ENCODE results near the gene ADRA2C.

ADRA2C gene

GRCh38 chr4:3760346-3760745 is 5.8 kb upstream of the ADRA2C start:
- no peak for DNase-seq (ENCODE audit: low read depth)
- no peak overlapping the region for H3K4me3 ChIP-seq (ENCODE audit: low read depth, low read length)
- TF ChIP-seq, protein P1, sequence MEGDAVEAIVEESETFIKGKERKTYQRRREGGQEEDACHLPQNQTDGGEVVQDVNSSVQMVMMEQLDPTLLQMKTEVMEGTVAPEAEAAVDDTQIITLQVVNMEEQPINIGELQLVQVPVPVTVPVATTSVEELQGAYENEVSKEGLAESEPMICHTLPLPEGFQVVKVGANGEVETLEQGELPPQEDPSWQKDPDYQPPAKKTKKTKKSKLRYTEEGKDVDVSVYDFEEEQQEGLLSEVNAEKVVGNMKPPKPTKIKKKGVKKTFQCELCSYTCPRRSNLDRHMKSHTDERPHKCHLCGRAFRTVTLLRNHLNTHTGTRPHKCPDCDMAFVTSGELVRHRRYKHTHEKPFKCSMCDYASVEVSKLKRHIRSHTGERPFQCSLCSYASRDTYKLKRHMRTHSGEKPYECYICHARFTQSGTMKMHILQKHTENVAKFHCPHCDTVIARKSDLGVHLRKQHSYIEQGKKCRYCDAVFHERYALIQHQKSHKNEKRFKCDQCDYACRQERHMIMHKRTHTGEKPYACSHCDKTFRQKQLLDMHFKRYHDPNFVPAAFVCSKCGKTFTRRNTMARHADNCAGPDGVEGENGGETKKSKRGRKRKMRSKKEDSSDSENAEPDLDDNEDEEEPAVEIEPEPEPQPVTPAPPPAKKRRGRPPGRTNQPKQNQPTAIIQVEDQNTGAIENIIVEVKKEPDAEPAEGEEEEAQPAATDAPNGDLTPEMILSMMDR (IDR thresholded peaks at IDR 0.05; ENCODE audit: low read depth, low read length, missing control alignments), result no peak

GRCh38 chr4:3760841-3761240 is 5.3 kb upstream of the ADRA2C start:
- TF ChIP-seq, protein P1 (IDR thresholded peaks at IDR 0.05; ENCODE audit: low read depth, low read length, missing control alignments), result no peak
- no peak for DNase-seq (ENCODE audit: low read depth)

GRCh38 chr4:3762264-3762663 is 3.9 kb upstream of the ADRA2C start:
- no peak overlapping the region for H3K4me3 ChIP-seq (ENCODE audit: low read depth, low read length)
- TF ChIP-seq, protein P1 (IDR thresholded peaks at IDR 0.05; ENCODE audit: low read depth, low read length, missing control alignments), result no peak
- DNase-seq (ENCODE audit: low read depth), result no peak

More at GRCh38 chr4:3760841-3761240, 5.3 kb upstream of the ADRA2C start:
- no peak overlapping the region for H3K4me3 ChIP-seq (ENCODE audit: low read depth, low read length)

DNA sequence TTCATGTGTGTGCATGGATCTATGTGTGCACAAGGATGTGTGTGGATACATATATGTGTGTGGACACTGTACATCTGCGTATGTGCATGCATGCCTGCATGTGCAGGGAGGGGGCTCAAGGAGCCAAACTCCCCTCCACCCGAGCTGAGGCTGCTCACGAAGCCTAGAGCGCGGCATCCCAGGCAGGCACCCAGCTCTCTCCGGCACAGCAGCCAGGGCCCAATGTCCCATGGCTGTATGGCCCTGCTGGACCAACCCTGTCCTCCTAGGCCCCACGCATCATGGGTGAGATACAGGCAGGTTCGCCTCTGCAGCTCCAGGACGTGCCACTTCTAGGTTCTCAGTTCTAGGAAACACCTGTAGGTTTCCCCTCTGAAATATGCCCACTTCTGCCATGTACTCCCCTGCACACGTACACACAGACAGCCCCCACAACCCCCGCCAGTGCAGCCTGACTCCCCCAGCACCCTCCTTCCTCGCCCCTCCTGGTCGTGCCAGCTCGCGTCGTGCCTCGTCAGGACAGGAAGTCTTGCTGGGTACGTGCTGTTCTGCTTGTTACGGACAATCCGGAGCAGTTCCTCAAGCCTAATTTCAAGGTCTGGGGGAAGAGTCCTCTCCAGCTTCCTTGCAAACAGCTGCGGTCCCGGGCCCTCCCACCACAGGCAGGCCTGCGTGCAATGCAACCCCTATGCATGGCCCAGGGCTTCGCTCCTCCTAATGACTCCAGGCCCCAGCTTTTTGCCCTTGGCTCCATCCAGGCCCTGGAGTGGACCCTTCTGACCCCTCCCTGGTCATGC is 3.2 kb upstream of the ADRA2C start:
- DNase-seq (ENCODE audit: low read depth), result no peak
- TF ChIP-seq, protein P1 (IDR thresholded peaks at IDR 0.05; ENCODE audit: low read depth, low read length, missing control alignments), result no peak
- no peak overlapping the region for H3K4me3 ChIP-seq (ENCODE audit: low read depth, low read length)

- no peak for DNase-seq (ENCODE audit: low read depth)
- TF ChIP-seq, protein P1 (IDR thresholded peaks at IDR 0.05; ENCODE audit: low read depth, low read length, missing control alignments), result no peak
- no peak overlapping the region for H3K4me3 ChIP-seq (ENCODE audit: low read depth, low read length)
Measured at GRCh38 chr4:3765271-3766035, 732 bp upstream of the ADRA2C start.

DNA sequence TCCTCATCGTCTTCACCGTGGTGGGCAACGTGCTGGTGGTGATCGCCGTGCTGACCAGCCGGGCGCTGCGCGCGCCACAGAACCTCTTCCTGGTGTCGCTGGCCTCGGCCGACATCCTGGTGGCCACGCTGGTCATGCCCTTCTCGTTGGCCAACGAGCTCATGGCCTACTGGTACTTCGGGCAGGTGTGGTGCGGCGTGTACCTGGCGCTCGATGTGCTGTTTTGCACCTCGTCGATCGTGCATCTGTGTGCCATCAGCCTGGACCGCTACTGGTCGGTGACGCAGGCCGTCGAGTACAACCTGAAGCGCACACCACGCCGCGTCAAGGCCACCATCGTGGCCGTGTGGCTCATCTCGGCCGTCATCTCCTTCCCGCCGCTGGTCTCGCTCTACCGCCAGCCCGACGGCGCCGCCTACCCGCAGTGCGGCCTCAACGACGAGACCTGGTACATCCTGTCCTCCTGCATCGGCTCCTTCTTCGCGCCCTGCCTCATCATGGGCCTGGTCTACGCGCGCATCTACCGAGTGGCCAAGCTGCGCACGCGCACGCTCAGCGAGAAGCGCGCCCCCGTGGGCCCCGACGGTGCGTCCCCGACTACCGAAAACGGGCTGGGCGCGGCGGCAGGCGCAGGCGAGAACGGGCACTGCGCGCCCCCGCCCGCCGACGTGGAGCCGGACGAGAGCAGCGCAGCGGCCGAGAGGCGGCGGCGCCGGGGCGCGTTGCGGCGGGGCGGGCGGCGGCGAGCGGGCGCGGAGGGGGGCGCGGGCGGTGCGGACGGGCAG is 792 bp downstream of the ADRA2C start:
- no peak for DNase-seq (ENCODE audit: low read depth)
- TF ChIP-seq, protein P1 (IDR thresholded peaks at IDR 0.05; ENCODE audit: low read depth, low read length, missing control alignments), result no peak
- H3K4me3 ChIP-seq (ENCODE audit: low read depth, low read length), result no peak overlapping the region

All from GM12864 (cell line).